Activated T-helper 1 cell treated with Interleukin-2 at 50 U/mL for 16 hours (primary cell): Measurements from ENCODE around the gene PERCC1.
"Not testable (repeated sequence)": the region's sequence is repeated elsewhere in the genome, so short reads cannot be mapped to it uniquely, and the experiment has no call there.

Experiments used
- DNase-seq: peaks from one replicate; pipeline ENCODE4 v3.0.0-alpha.2; 2020; ENCODE audit warnings: low read depth

PERCC1 gene

GRCh38 chr16:1434644-1435592 is 4.0 kb downstream of the PERCC1 start:
- DNase-seq: no peak

GRCh38 chr16:1435921-1436697 is 5.2 kb downstream of the PERCC1 start:
- no peak for DNase-seq

- no peak for DNase-seq
Measured at GRCh38 chr16:1436731-1437355, 6.0 kb downstream of the PERCC1 start.

GRCh38 chr16:1437606-1438005 is 6.7 kb downstream of the PERCC1 start:
- no peak for DNase-seq

- DNase-seq: no peak
Measured at GRCh38 chr16:1438229-1439057, 7.6 kb downstream of the PERCC1 start.

GRCh38 chr16:1439058-1439698 is 8.3 kb downstream of the PERCC1 start:
- DNase-seq: no peak

GRCh38 chr16:1439699-1440074 is 8.8 kb downstream of the PERCC1 start:
- DNase-seq: not testable (repeated sequence)

- DNase-seq: no peak
Measured at GRCh38 chr16:1441391-1441829, 10.5 kb downstream of the PERCC1 start.

- no peak for DNase-seq
Measured at GRCh38 chr16:1442697-1443096, 11.8 kb downstream of the PERCC1 start.

GRCh38 chr16:1443403-1443973 is 12.6 kb downstream of the PERCC1 start:
- DNase-seq: no peak

- DNase-seq: no peak
Measured at GRCh38 chr16:1443980-1444729, 13.3 kb downstream of the PERCC1 start, which contains the start of gene CCDC154. Gene CCDC154, minus strand, starts transcription at chr16:1444556. Its CDS starts 234 bp downstream, at chr16:1444322.

GRCh38 chr16:1444730-1445517 is 14.0 kb downstream of the PERCC1 start:
- no peak for DNase-seq

- DNase-seq: no peak
Measured at GRCh38 chr16:1445518-1446203, 14.8 kb downstream of the PERCC1 start.

GRCh38 chr16:1446296-1447080 is 15.6 kb downstream of the PERCC1 start:
- no peak for DNase-seq

- DNase-seq: no peak
Measured at GRCh38 chr16:1447965-1448364, 17.1 kb downstream of the PERCC1 start.

- DNase-seq: no peak
Measured at GRCh38 chr16:1448536-1449116, 17.7 kb downstream of the PERCC1 start.

- DNase-seq: no peak
Measured at GRCh38 chr16:1449201-1449788, 18.4 kb downstream of the PERCC1 start.
